ENCODE measurements around the gene PPP1R3G.
"Not testable (repeated sequence)": the region's sequence is repeated elsewhere in the genome, so short reads cannot be mapped to it uniquely, and the experiment has no call there.

PPP1R3G gene

GRCh38 chr6:5119090-5119951 lies 34.2 kb downstream of the PPP1R3G start:
- no peak for DNase-seq (ENCODE audit: low read depth, low spot score)

GRCh38 chr6:5120011-5120410 lies 34.9 kb downstream of the PPP1R3G start:
- DNase-seq (ENCODE audit: low read depth, low spot score), result no peak

GRCh38 chr6:5120543-5120942 lies 35.4 kb downstream of the PPP1R3G start:
- not testable (repeated sequence) for DNase-seq (ENCODE audit: low read depth, low spot score)

GRCh38 chr6:5121479-5121878 lies 36.3 kb downstream of the PPP1R3G start:
- DNase-seq (ENCODE audit: low read depth, low spot score), result no peak

GRCh38 chr6:5121956-5122355 lies 36.8 kb downstream of the PPP1R3G start:
- no peak for DNase-seq (ENCODE audit: low read depth, low spot score)

- DNase-seq (ENCODE audit: low read depth, low spot score), result no peak
These were observed 37.5 kb downstream of the PPP1R3G start for GRCh38 chr6:5122504-5123112.

GRCh38 chr6:5123296-5124143 lies 38.4 kb downstream of the PPP1R3G start:
- no peak for DNase-seq (ENCODE audit: low read depth, low spot score)

- DNase-seq (ENCODE audit: low read depth, low spot score), result no peak
These were observed 39.4 kb downstream of the PPP1R3G start for GRCh38 chr6:5124526-5124925.

GRCh38 chr6:5125152-5126006 lies 40.2 kb downstream of the PPP1R3G start:
- DNase-seq (ENCODE audit: low read depth, low spot score), result no peak

- DNase-seq (ENCODE audit: low read depth, low spot score), result peak; percentile 78
These were observed 41.1 kb downstream of the PPP1R3G start for GRCh38 chr6:5126214-5126613.

- no peak for DNase-seq (ENCODE audit: low read depth, low spot score)
These were observed 42.1 kb downstream of the PPP1R3G start for GRCh38 chr6:5127106-5127687.

- no peak for DNase-seq (ENCODE audit: low read depth, low spot score)
These were observed 43.2 kb downstream of the PPP1R3G start for GRCh38 chr6:5128351-5128750.

- peak; percentile 67 for DNase-seq (ENCODE audit: low read depth, low spot score)
These were observed 45.2 kb downstream of the PPP1R3G start for GRCh38 chr6:5130135-5130866.

- peak; percentile 49 for DNase-seq (ENCODE audit: low read depth, low spot score)
These were observed 47.6 kb downstream of the PPP1R3G start for GRCh38 chr6:5132731-5133130.

- DNase-seq (ENCODE audit: low read depth, low spot score), result no peak
These were observed 48.8 kb downstream of the PPP1R3G start for GRCh38 chr6:5133943-5134342.

GRCh38 chr6:5135788-5136376 lies 50.7 kb downstream of the PPP1R3G start:
- DNase-seq (ENCODE audit: low read depth, low spot score), result peak; percentile 57

GRCh38 chr6:5136851-5137250 lies 51.7 kb downstream of the PPP1R3G start:
- DNase-seq (ENCODE audit: low read depth, low spot score), result no peak
